B cell (primary cell): ENCODE results near the gene NFE2L1.

Experiments used
- EZH2 ChIP-seq: IDR thresholded peaks from 2 replicates; pipeline ENCODE4 v1.6.1; 2012; ENCODE audit warnings: borderline replicate concordance, low read depth, mild to moderate bottlenecking, moderate library complexity, low read length; ENCODE audit not compliant: insufficient read depth, poor library complexity, severe bottlenecking
- TF ChIP-seq, protein P1 (sequence below): fragments of 200-600 bp; IDR thresholded peaks from one replicate; pipeline ENCODE4 v1.8.0; 2022; ENCODE audit warnings: antibody characterized with exemption, mild to moderate bottlenecking

DNA sequence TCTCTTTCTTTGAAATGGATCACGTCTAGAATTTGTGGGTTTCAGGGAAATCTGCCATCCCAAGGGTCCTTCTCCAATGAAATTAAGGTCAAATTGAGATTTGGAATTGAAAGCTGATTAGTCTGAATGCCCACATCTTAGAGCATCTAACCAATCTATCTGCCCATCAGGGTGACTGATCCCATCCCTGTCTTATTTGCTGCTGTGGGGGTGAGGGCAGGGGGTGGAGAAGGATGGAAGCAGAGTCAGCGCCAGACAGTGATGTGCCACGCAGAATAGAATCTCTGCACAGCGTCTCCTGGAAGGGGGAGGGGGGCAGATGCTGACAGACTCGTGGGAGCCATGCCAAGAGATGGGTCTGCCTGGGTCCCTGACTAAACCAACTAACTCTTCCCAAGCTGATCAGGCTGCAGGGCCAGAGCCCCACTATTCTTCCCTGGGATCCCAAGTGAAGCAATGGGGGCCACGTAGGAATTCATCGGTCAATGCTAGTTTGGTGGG lies 45.2 kb upstream of the NFE2L1 start:
- TF ChIP-seq, protein P1, sequence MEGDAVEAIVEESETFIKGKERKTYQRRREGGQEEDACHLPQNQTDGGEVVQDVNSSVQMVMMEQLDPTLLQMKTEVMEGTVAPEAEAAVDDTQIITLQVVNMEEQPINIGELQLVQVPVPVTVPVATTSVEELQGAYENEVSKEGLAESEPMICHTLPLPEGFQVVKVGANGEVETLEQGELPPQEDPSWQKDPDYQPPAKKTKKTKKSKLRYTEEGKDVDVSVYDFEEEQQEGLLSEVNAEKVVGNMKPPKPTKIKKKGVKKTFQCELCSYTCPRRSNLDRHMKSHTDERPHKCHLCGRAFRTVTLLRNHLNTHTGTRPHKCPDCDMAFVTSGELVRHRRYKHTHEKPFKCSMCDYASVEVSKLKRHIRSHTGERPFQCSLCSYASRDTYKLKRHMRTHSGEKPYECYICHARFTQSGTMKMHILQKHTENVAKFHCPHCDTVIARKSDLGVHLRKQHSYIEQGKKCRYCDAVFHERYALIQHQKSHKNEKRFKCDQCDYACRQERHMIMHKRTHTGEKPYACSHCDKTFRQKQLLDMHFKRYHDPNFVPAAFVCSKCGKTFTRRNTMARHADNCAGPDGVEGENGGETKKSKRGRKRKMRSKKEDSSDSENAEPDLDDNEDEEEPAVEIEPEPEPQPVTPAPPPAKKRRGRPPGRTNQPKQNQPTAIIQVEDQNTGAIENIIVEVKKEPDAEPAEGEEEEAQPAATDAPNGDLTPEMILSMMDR = no peak
- TF ChIP-seq EZH2 = no peak
